ENCODE measurements around the gene ZNF576.
"Not testable (repeated sequence)": the region's sequence is repeated elsewhere in the genome, so short reads cannot be mapped to it uniquely, and the experiment has no call there.

Gene ZNF576

GRCh38 chr19:43575156-43575950 lies 21.0 kb upstream of the ZNF576 start, which contains the start of the genes PINLYP and XRCC1:
TSS of gene PINLYP (plus strand) at chr19:43575801. CDS start at chr19:43577192, 1,391 bp downstream.
TSS of gene XRCC1 (minus strand) at chr19:43575527. CDS start at chr19:43575458, 69 bp downstream.
- DNase-seq (ENCODE audit: low read depth in 2 of 2), result peak; percentile 91 to 94

DNA sequence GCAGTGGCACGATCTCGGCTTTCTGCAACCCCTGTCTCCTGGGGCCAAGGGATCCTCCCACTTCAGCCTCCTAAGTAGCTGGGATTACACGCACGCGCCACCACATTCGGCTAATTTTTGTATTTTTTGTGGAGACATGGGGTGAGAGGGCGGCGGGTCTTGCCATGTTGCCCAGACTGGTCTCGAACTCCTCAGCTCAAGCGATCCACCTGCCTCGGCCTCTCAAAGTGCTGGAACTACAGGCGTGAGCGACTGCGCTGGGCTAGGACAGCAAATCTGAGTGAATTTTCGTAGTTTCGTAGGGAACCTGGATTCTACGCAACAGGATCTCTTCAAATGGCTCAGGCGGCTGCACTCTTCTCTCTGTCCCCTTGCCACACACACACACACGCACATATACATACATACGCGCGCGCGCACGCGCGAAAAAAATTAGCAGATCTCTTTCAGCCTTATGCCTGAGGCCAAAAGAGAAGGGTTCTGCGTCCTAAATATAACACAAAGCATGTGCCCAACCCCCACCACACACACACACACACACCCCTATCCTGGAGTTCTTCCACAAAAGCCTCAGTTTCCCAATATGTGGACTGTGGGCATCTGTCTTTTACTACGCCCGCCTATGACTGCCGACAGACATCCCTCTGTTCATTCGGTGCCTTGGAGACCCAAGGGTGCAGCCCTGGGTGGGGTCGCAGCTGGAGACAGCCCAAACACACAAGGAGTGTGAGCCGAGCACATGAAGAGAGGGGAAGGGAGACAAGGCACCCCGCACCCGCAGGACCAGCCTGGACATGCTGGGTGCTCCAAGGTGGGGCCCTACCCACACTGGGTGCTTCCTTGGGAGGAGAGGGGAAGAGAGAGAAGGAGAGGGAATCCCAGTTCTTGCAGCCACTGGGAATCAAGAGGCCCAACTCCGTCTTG lies 20.2 kb upstream of the ZNF576 start:
- DNase-seq (ENCODE audit: low read depth in 2 of 2), result no peak

GRCh38 chr19:43578787-43579186 lies 17.6 kb upstream of the ZNF576 start:
- no peak for DNase-seq (ENCODE audit: low read depth in 2 of 2)

- DNase-seq (ENCODE audit: low read depth in 2 of 2), result no peak
These were observed 14.9 kb upstream of the ZNF576 start for GRCh38 chr19:43581467-43581866.

- DNase-seq (ENCODE audit: low read depth in 2 of 2), result no peak
These were observed 13.9 kb upstream of the ZNF576 start for GRCh38 chr19:43582495-43582894.

- DNase-seq (ENCODE audit: low read depth in 2 of 2), result no peak
These were observed 11.9 kb upstream of the ZNF576 start for GRCh38 chr19:43584484-43584883.

- no peak for DNase-seq (ENCODE audit: low read depth in 2 of 2)
These were observed 10.0 kb upstream of the ZNF576 start for GRCh38 chr19:43586346-43586745.

GRCh38 chr19:43587029-43587428 lies 9.4 kb upstream of the ZNF576 start:
- not testable (repeated sequence) for DNase-seq (ENCODE audit: low read depth in 2 of 2)

- no peak for DNase-seq (ENCODE audit: low read depth in 2 of 2)
These were observed 7.1 kb upstream of the ZNF576 start for GRCh38 chr19:43589277-43589676.

- DNase-seq (ENCODE audit: low read depth in 2 of 2), result no peak
These were observed 6.7 kb upstream of the ZNF576 start for GRCh38 chr19:43589678-43590077.

DNA sequence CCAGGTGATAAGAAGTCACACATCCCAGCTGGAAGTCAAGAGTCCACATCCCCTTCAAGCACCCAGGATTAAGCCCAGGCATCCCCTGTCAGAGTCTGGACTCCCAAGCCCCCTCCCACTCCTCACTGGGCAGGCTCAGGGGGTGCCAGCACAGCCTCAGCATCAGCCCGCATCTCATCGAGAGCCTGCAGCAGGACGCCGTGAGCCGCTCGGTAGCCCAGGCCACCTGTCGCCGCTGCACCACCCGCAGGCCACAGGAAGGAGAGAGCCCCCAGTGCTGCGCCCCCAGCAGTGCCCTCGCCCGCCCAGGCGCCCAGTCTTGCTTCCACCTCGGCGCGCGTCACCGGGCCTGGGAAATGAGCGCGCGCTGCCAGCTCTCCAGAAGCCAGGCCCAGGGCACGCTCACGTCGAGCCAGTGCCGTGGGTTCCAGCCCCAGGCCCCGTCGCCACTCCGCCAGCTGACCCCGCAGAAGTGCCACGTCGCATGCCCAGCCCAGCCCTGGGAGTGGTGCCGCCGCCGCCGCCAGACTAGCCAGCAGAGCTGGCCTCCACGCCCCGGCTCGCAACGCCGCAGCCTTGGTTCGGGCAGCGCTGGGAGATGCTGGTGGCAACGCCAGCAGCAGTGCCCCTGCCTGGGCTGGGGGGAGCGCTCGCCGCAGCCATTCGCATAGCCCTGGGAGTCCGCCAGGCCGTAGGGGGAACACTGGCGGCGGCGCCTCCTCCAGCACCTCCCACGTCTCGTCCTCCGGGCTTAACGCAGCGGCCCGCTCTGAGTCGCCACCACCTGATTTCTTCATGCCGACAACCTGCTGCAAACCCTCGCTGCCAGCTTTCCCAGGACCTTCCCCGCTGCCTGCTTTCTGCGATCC lies 4.3 kb upstream of the ZNF576 start:
- no peak for DNase-seq (ENCODE audit: low read depth in 2 of 2)

- no peak for DNase-seq (ENCODE audit: low read depth in 2 of 2)
These were observed 3.5 kb upstream of the ZNF576 start for GRCh38 chr19:43592800-43593350.

DNA sequence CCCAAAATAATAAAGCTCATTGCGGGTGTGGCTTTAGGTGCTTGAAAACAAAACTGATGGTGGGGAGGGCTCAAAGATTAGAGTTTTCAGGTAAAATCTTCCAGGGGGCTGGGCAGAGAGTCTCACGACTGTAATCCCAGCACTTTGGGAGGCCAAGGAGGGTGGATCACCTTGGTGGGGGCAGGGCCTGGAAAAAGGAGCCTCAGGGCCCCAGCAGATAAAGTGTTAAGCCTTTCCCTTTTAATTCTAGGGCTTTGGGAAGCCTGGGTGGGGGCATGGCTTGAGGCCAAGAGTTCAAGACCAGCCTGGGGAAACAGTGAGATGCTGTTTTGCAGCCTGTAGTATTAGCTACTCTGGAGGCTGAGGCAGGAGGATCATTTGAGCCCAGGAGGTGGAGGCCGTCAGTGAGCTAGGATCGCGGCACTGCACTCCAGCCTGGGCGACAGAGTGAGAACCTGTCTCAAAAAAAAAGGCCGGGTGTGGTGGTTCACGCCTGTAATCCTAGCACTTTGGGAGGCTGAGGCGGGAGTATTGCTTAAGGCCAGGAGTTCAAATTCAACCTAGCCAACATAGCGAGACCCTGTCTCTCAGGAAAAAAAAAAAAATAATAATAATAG lies 2.2 kb upstream of the ZNF576 start:
- no peak for DNase-seq (ENCODE audit: low read depth in 2 of 2)

DNA sequence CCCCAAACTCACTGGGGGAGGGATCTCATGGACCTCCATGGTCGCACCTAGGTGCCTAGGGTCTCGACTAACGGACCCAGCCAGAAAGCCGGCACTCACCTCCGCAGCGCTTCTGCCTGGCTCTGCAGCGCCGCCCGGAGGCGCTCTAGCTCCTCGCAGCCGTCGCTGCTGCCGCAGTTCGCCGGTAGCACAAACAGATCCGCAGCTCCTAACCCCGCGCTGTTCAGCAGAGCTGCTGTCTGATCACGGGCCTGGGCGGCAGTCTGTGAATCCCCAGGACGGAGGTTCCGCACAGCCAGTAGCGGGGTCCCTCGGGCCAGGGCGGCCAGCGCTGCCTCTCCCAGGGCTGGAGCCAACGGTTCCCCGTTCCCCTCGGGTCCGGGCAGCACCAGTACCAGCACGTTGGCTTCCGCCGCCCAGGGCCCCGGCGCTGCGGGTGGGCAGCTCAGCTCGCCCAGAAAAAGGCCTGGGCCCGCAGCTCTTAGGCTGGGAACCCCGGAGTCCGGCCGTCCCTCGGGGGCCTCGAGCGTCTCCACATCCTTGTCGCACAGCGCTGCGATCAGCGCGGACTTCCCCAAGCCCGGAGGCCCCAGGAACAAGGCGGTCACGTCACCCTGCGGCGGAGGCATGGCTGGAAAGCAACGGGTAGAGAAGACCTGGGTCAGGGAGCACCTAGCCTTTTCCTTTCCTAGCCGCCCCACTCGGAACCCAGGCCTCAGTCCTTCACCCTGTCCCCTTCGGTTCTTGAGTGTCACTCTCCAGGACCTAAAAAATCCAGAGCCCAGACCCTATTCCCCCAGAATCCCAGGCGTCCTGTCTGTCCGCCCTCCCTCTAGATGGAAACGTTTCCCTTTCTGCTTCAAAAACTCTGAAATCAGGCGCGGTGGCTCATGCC lies 1.4 kb upstream of the ZNF576 start:
- peak; percentile 40 to 58 for DNase-seq (ENCODE audit: low read depth in 2 of 2)

DNA sequence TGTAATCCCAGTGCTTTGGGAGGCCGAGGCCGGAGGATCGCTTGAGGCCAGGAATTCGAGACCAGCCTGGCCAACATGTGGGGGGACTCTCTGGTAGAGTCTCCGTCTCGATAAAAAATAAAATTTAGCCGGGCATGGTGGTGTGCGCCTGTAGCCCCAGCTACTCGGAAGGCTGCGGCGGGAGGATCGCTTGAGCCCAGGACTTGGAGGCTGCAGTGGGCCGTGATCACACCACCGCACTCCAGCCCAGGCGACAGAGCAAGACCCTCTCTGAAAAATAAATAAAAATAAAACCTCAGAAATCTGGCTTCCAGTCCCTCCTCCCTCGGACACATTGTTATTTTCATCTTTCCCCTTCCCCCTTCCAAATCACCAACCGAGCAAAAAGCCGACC lies 793 bp upstream of the ZNF576 start:
- no peak for DNase-seq (ENCODE audit: low read depth in 2 of 2)

GRCh38 chr19:43596842-43597461 lies 557 bp downstream of the ZNF576 start:
- DNase-seq (ENCODE audit: low read depth in 2 of 2), result no peak

GRCh38 chr19:43597876-43598275 lies 1.5 kb downstream of the ZNF576 start:
- DNase-seq (ENCODE audit: low read depth in 2 of 2), result no peak

GRCh38 chr19:43598445-43599240 lies 2.2 kb downstream of the ZNF576 start:
- DNase-seq (ENCODE audit: low read depth in 2 of 2), result no peak
